Stimulated activated naive CD4-positive, alpha-beta T cell (primary cell): ENCODE data around the gene LRP1.
"Not testable (repeated sequence)": the region's sequence is repeated elsewhere in the genome, so short reads cannot be mapped to it uniquely, and the experiment has no call there.

Source experiments
- DNase-seq, 6 experiments: peaks; one replicate each; lab custom pipeline; 2025; lab: John Stamatoyannopoulos, UW

The LRP1 gene

DNA sequence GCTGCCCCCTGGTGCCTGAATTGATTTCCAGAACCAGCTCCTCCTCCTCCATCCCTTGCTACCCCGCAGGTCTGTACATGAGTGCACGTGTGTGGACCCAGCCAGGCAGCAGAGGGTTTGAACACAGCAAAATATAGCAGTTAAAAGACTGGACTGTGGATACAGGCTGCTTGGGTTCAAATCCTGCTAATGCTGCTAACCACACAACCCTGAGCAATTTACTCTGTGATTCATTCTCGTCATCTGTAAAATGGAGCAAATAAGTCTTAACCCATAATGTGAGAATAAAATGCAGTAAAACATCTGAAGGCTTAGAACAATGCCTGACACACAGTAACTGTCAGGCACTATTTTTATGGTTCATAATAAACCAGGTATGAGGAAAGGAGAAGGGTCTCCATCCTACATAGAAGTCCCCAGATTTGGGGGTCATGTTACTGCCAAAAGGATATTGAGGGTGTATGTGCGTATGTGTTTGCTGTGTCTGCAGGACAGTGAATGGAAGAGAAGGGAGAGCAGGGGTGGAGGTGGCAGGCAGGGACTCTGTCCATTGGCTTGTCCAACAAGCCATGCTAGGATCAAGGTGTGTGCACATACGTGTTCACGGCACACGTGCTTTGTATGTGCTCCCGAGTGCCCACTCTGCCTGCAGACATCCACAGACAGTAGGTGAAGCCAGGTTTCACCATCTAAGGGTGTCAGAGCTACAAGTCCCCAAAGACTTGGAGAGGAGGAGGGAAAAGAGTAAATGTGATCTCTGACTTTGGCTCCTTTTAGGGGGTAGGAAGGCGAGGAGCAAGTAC, 15.6 kb upstream of the LRP1 start:
- DNase-seq, result no peak

DNA sequence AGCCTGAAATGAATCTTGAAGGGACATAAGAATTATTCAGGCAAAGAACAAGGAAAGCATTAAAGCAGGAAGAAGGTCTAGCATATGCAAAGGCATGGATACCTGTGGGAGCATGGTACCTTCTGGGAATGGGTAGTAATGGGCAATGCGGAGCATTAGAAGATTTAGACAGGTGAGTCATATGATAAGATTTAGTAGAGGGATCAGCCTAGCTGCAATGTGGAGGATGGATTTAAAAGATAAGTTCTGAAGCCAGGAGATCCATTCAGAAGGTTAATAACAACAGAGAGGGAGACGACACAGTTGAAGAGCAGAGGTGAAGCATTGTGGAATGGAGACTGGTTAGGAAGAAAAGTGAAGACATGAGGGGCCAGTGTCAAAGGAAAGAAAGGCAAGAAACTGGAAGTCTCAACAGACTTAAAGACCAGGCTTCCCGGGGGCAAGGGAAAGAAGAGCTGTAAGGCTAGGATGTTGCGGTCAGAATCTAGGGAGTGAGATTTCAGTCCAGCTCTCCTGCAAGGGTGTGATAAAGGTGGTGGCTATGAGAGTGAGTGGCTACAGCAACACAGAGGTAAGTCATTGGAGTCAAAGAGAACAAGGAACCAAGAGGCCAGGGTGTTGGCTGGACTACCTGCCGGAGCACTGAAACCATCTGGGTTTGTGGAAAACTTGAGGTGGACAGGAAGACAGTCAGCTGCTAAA, 11.6 kb upstream of the LRP1 start:
- no peak for DNase-seq

DNA sequence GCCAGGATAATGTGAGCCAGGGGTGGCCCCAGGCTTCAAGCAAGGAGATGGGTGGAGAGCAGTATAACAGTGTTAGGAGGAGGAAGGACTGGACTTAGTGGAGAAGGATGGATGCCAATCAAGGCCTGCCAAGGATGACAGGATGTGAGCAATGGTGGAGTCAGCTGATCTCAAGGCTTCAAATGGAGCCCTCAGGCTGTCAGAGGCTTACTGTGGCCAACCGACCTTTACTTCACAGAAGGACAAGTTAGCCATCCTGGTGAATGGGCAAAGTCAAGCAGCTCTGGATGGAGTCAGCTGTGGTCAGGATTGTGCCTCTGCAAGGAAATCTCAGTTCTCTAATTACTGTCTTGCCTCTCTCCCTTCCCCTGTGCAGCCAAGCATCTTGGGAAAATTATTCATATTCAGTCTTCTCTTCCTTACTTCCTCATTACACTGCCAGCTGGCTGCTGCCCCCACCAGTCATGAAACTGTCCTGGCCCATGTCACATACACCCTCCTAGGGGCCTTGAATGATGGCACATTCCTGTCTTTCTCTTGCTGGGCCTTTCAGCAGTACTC, 9.5 kb upstream of the LRP1 start:
- DNase-seq, result no peak

DNA sequence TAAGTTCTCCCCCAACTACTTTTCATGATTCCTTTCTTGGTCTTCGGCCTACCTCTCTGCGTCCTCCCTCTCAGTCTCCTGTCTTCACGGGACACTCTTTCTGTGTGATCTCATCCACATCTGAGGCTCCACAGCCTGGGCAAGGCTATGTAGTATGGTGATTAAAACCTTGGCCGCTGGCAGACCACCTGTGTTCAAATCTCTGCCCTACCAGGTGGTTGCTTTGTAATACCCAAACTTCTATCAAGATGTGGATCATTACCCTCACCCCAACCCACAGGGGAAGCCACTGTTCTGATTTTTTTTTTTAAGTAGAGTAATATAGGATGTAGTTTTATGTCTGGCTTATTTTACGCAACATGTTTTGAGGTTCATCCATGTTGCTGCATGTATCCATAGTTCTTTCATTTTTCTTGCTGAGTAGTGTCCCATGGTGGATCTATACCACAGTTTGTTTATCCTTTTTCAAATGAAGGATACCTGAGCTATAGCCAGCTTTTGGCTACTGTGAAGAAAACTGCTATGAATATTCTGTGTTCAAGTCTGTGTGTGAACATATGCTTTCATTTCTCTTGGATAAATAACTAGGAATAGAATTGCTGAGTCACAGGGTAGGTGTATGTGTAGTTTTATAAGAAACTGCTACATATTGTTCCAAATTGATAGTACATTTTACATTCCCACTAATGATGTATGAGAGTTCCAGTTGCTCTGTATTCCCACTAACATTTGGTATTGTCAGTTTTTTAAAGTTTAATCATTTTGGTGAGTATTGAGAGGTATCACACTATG, 8.8 kb upstream of the LRP1 start:
- no peak for DNase-seq

DNA sequence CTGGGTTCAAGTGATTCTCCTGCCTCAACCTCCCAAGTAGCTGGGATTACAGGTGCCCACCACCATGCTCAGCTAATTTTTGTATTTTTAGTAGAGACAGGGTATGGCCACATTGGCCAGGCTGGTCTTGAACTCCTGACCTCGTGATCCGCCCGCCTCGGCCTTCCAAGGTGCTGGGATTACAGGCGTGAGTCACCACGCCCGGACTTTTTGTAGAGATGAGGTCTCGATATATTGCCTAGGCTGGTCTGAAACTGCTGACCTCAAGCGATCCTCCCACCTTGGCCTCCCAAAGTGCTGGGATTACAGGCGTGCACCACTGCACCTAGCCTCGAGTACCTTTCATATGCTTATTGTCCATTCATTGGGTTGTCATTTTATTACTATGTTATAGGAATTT, 7.6 kb upstream of the LRP1 start:
- not testable (repeated sequence) for DNase-seq

DNA sequence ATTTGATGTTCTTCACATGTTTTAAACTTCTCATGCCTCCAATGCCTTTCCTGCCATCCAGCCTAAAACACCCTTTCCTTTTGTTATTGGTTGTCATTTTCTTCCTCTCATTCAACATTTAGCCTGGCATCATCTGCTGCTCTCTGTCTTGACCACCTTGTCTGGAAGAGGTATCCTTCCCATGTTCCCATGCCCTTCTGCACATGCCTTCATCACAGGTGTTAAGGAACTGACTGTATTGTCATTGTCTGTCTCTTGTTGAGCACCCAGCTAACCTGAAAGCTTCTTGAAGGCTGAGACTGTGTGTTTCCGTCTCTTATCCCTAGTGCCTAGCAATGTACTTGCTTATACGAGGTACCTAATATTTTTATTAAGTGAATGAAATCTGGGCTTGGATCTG, 4.5 kb upstream of the LRP1 start:
- DNase-seq, result no peak

DNA sequence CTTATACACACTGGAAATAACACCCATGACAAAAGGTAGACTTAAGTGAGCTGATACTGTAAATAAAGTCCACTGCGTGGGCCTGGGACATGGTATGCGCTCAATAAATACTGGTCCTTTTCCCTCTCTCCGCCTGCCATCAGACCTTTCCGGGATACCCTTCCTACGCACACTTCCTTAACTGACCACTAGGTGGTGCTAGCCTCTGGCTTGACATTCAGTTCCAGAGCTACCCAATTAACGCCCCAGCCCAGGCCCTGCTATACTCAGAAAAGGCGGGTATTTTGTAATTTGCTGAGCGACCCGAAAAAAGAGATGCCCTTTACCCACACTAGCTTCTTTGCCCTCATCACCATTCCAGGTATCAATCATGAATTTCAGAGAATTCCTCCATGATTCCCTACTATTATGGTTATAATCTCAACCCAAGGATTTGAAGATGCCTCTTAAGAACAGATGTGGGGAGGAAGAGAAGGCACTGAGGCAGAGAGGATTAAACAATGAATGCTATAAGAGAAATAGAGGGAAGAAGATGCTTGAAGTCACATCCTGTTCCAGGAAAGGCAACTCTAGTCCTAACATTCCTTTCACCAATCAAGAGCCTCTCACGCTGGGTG, 3.9 kb upstream of the LRP1 start:
- peak; percentile 50 to 82 (median 70) for DNase-seq

DNA sequence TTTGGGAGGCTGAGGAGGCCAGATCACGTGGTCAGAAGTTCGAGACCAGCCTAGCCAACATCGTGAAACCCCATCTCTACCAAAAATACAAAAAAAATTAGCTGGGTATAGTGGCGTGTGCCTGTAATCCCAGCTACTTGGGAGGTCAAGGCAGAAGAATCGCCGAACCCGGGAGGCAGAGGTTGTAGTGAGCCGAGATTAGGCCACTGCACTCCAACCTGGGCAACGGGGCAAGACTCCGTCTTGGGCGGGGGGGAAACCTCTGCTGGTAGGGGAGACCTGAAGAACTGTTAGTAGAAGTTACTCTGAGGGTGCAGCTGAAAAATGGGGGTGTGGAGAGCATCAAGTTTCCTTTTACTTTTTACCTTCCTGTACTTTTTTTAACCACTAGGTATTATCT, 2.2 kb upstream of the LRP1 start:
- DNase-seq, result no peak

DNA sequence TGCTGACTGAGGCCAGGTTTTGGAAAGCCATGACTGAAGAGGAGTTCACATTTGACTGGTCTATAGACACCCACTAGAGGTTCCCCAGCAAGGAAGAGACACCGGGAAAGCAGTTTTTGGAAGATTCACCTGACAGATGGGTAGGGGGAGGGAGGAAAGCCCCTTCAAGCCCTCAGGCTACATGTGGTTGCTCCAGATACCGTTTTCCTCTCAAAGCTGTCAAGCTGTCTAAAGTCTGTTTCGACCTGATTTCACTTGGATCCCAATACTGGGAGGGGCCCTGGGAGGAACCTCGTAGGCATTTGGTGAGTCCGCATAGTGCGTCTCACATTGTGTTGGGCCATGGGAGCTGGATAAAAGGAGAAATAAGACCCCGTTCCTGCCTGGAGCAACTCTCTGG, 1.7 kb upstream of the LRP1 start:
- no peak for DNase-seq

DNA sequence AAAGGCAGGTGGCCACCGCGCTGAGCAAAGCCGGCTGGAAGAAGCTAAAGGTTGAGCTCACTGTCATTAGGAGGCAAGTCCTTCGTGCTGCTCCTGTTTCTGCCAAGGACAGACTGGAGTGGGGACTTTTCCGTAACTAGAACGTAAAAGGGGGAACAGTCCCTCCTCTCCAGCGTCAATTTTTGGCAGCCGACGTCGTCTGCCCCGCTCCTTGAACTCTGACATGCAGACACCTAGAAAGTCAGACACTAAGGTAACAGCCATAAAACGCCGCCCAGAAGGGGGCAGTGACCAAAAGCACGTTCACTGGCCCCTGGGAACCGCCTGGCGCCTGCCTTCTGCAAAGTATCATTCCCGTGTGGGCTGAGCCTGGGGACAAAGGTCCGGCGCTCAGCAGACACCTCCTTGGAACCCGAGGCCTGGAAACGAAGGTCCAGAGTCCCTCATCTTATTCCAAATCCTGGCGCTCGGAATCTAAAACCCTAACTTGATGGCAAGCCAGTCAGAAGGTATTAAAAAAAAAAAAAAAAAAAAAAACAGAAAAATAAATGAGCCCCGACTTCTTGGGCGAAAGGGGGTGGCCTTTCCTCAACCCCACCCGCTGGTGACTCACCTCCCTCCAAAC, 1.1 kb upstream of the LRP1 start:
- peak in 5 of 6 experiments; percentile 17 to 56 (median 38) for DNase-seq

DNA sequence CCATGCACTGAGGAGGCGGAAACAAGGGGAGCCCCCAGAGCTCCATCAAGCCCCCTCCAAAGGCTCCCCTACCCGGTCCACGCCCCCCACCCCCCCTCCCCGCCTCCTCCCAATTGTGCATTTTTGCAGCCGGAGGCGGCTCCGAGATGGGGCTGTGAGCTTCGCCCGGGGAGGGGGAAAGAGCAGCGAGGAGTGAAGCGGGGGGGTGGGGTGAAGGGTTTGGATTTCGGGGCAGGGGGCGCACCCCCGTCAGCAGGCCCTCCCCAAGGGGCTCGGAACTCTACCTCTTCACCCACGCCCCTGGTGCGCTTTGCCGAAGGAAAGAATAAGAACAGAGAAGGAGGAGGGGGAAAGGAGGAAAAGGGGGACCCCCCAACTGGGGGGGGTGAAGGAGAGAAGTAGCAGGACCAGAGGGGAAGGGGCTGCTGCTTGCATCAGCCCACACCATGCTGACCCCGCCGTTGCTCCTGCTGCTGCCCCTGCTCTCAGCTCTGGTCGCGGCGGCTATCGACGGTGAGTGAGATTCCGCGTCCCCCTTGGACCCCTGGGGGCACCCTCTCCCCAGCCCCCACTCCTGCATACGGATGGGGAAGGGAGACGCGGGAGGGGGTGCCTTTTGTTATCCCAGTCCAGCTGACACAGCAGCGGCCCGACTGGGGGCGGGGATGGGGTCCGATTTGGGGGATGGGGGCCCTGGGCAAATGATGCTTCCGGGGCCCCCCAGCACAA, 400 bp downstream of the LRP1 start:
- DNase-seq, result no peak

DNA sequence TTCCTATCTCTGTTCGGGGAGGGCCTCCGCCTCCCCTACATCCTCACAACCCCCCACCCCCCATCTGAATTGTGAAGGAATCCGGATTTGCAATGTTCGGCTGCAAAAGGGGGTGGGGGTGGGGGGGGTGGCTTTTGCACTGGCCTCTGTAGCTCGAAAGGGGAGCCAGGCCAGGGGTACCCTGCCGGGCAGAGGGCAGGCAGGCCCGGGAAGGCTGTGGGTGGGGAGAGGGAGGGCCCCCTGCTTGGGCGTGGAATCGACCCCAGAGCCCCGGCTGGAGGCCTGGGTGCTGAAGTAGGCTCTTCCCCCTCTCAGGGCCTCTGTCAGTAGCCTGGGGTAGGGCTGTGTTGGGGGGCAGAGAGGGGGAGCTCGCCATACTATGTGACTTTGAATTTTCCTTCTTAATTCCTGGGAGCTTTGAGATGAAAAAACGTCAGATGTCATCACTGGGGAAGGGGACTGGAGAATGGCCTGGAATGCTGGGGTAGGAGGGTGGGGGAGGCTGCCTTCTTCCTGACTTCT, 1.1 kb downstream of the LRP1 start:
- DNase-seq, result no peak

DNA sequence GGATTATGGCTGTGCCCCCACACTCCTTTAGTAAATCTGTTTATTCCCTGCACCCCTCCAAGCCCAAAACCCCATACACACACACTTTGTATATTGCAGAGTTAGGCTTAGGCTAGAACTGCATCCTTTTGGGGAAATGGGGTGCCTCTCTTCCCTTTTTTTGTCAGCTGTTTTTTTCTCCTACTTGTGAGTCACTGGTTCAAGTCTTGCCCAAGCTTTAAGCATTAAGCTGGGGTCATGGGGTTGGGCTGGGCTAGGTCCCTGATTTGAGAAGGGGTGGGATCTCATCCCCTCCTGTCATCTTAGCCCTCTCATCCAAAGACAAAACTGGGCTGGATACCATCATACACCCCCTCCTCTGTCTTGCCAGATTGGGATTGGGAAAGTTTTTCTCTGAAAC, 1.6 kb downstream of the LRP1 start:
- DNase-seq, result no peak

DNA sequence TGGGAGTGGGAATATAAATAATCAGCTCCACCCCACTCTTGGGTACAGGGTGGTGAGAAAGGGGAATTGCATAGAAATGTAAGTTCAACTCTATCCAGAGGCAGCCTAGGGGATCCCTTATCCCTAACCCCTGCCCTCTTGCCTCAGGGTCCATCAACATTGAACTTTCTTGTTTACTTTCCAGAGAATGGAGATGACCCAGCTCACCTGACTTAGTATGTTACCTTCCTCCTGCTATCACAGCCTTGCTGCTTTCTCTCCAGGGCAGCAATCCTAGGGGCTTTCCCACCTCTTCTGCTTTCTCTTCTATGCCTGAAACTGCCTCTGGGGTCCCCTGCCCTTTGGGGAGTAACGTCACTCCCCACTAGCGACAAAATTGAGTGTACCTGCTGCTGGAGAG, 2.7 kb downstream of the LRP1 start:
- DNase-seq, result no peak

DNA sequence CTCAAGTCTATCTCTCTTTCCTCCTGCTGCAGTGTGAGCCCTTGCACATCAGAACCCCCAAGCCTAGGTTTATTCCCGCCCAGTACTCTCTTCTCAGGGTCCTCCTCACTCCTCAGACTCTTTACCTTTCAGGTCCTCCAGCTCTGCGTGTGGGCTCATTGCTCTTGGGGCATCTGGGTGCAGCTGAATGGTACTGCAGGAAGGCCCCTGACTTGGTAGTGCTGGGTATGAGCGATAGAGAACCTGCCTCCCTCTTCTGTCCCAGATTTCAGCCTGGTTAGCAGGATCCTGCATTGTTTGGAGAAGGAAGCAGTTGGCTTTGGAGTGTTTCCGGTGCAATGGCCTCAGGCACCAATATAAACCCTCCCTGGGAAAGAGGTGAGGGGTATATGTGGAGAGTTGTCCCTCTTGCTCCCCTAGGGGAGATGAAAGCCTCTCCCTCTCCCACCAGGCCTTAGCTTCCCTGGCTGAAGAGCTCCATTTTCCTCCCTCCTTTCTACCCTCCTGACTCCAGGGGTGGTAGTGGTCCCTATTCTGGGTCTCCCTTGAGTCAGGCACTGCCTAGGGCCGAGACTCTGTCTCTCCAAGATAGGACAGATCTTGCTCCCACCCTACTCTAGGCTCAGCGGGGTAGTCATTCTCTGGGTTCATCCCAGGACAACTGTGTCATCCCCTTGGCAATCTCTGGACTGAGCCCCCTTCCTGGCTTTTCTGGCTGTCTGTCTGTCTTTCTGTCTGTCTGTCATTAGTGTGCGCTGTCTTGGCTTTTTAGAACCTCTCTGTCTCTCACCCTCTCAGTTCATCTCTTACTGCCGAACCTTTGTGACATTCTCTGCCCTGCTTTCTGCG, 3.8 kb downstream of the LRP1 start:
- DNase-seq, result no peak

DNA sequence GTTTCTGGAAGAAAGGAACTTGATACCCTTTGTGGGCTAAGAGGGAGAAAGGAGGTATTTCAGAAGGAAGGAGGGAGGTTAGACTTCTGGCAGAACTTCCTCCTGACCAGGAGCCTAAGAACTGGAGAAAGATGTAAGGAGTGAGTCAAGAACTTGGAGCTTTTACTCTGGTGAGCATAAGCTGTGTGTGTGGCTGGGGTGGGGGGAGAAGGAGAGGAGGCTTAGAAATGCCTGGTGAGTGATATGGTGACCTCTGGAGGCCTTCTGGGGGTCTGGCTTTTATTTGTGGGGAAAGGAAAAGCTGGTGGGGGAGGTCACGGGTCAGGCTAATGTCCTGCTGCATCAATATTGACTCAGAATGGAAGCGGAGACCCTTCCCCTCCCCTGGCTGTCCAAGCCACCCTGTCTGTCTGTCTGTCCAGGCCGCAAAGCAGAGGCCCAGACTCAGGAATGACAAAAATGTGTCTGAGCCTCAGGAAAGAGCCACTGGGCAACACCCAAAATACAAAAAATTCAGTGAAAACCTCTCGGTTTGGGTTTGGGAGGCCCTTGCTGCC, 4.8 kb downstream of the LRP1 start:
- no peak for DNase-seq

DNA sequence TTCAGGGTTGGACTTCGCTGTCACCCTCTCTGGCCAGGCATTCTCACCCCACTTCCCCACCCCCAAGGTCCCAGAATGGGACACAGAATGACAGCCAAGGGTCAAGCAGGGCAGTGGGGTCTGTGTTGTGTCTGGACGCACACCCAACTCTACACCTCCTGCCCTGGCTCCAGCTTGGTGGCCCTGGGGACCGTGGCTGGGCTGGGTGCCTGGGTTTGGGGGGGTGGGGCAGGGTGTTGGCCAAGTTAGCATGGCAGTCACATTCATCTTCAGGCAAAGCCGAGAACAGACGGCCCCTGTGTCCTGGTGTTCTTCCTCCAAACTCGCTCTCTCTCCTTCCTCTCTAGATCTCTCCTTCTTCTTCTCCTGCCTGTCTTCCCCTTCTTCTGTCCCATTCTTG, 5.6 kb downstream of the LRP1 start:
- DNase-seq, result no peak

DNA sequence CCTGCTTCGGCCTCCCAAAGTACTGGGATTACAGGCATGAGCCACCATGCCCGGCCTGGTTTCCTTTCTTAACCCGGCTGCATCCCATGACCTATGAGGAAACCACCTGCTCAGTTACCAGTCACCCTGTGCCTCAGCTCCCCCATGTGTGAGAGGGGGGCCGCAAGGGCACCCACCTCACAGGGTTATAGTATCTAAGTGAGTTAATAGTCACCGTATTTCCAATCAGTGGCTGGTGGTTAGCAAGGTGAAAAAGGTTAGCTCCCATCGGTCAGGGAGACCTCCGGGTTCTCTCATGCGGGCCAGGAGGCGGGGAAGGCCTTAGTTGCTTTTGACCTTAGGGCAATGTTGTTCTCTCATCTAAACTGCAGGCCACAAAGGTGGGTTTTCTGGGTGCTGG, 6.7 kb downstream of the LRP1 start:
- no peak for DNase-seq

DNA sequence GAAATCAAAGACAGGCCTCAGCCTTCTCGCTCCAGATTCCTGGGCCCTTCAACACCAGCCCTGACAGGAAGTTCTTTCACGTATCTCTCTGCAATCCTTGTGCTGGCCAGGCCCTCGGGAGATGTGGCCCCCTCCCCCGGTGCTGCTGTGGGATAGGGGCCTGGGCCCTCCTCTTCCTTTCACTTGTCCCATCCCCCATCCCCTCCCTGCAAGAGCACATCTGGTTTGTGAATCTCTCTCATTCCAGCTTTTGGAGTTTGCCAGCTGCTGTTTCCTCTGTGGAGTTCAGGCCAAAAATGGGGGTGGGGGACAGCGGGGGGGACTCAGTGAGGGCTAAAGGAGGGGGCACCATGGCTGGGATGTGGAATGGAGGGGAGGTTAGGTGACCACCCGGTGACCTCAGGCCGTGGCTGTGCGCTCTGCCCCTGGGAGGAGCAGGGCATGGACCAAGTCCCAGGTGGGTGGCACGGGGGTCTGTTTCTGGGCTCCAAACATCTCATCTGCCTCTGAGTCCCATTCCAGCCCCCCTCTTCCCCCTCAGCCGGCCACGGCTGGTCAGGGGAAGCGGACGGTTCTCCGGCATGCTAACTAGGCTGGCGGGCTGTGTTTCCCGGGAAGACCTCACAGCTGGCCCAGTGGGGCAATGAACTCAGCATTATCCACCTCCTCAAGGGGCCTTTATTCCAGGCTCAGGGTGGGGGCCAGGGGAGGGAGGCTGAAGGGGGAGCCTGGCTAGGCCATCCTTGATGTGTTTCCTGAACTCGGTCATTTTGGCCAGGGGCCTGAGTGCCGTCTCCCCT, 7.4 kb downstream of the LRP1 start:
- DNase-seq, result no peak
